ENCODE data around the gene GADL1.

GADL1 gene

GRCh38 chr3:30677347-30677685 is 217.1 kb downstream of the GADL1 start:
- Histone ChIP-seq H3K4me3 (ENCODE audit: low read depth in 1 of 5, low read length in 5 of 5) (no peak overlapping the region), H3K27ac (ENCODE audit: low read depth, low read length) (no peak overlapping the region), H3K9me3 (ENCODE audit: control insufficient read depth in 5 of 5, low read length in 5 of 5) (no peaks in the 10 kb centered on the region), H3K4me1 (ENCODE audit: control insufficient read depth in 5 of 5, insufficient read depth in 5 of 5, low read length in 5 of 5) (peaks cover 7 to 54% (median 36%) of the 10 kb centered on the region in 5 donors), H3K9ac (ENCODE audit: low read length in 5 of 5) (no peak overlapping the region), H3K36me3 (ENCODE audit: control insufficient read depth in 5 of 5, insufficient read depth in 5 of 5, low read length in 5 of 5) (peaks cover 34 to 62% (median 55%) of the 10 kb centered on the region in 5 donors), H3K27me3 (ENCODE audit: control insufficient read depth in 5 of 5, insufficient read depth in 4 of 5, low read length in 5 of 5) (no peaks in the 10 kb centered on the region)

DNA sequence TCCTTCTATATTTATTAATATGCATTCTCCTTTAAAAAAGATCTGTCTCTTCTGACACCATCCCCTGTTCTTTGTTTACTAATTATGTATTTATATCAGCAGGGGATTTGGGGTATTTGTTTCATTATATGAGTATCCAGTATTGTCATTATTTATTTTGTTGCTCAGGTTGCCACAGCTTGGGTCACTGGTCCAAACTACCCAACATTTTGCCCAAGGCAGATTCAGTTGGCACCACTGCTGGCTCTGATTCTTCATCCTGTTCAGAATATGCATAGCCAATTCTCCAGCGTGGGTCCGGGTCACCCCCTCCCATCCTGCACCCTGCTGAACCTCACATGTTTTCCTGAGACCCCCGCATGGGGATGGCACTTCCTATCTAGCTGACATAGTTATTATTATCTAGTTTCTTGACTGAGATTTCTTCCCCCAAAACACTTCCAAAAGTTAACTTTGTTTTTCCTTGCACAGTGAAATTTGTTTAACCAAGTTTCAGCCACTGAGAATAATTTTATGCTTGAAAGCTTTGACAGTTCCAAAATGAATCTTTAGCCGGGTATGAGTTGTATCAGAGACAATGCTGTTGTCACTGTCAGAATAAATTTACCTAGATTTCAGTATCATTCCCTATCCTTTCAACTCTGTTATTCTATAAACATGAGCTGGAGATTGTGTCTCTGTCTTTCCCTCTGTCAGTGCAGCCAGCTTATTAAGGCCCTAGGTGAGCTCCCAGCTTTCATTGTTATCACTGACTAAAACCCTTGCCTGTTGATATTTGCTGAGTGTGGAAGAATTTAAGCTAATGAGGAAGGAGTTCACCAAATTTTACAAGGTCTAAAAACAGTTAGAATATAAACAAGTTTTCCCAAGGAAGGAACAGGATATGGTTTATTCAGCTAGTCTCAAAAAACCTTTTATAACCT is 217.8 kb downstream of the GADL1 start:
- no peak overlapping the region for H3K9ac ChIP-seq (ENCODE audit: low read length in 5 of 5)
- H3K9me3 ChIP-seq (ENCODE audit: control insufficient read depth in 5 of 5, low read length in 5 of 5) = no peaks in the 10 kb centered on the region
- H3K4me3 ChIP-seq (ENCODE audit: low read depth in 1 of 5, low read length in 5 of 5) = no peak overlapping the region
- peaks cover 10 to 51% (median 36%) of the 10 kb centered on the region in 5 donors for H3K4me1 ChIP-seq (ENCODE audit: control insufficient read depth in 5 of 5, insufficient read depth in 5 of 5, low read length in 5 of 5)
- H3K36me3 ChIP-seq (ENCODE audit: control insufficient read depth in 5 of 5, insufficient read depth in 5 of 5, low read length in 5 of 5) = peaks cover 34 to 69% (median 61%) of the 10 kb centered on the region in 5 donors
- no peaks in the 10 kb centered on the region for H3K27me3 ChIP-seq (ENCODE audit: control insufficient read depth in 5 of 5, insufficient read depth in 4 of 5, low read length in 5 of 5)
- H3K27ac ChIP-seq (ENCODE audit: low read depth, low read length) = peak overlapping the region; percentile 21
